ENCODE measurements around the gene KIF5B. TPM values are rescaled to one million over a fixed set of nuclear protein-coding genes. Genes with fewer than 3 reads are reported as not detected.
A peak's percentile ranks its signal among the peaks of the same experiment; 100 is the strongest.
"Not testable (repeated sequence)": the region's sequence is repeated elsewhere in the genome, so short reads cannot be mapped to it uniquely, and the experiment has no call there.

The KIF5B gene
- total and polyA plus RNA-seq, 3 experiments from 2014 or later = 26.1 to 98.5 (median 97.4) TPM

GRCh38 chr10:32002531-32002930 lies 53.7 kb downstream of the KIF5B start:
- Mint-ChIP-seq H3K27ac (peak overlapping the region in 6 of 8 donors; percentile 2 to 89 (median 68)), H3K9me3 (no peaks in the 10 kb centered on the region), H3K4me1 (peaks cover 5 to 10% (median 8%) of the 10 kb centered on the region in 3 donors), H3K4me3 (no peak overlapping the region), H3K27me3 (no peaks in the 10 kb centered on the region), H3K36me3 (peaks cover 0 to 4% (median 0%) of the 10 kb centered on the region in 3 donors)
- no peak for DNase-seq
- CTCF ChIA-PET = interaction anchor here (1.7 kb wide), 1 partner anchor 141 kb away, joined by 8 read pairs; no protein-coding TSS in a partner anchor
- Histone ChIP-seq H3K27me3 (ENCODE audit: insufficient read depth, low read length, poor library complexity, severe bottlenecking) (no peaks in the 10 kb centered on the region), H3K9me3 (ENCODE audit: low read length) (no peaks in the 10 kb centered on the region), H3K36me3 (ENCODE audit: insufficient read depth, low read length) (no peaks in the 10 kb centered on the region), H3K27ac (ENCODE audit: low read depth, low read length) (no peak overlapping the region), H3K4me1 (ENCODE audit: insufficient read depth, low read length) (no peaks in the 10 kb centered on the region), H3K4me3 (ENCODE audit: low read length) (no peak overlapping the region)
- POLR2A ChIA-PET = no interaction called here

GRCh38 chr10:32000937-32001336 lies 55.3 kb downstream of the KIF5B start:
- no peaks in the 10 kb centered on the region for H3K36me3 ChIP-seq (ENCODE audit: insufficient read depth, low read length)
- no peak overlapping the region for H3K4me3 ChIP-seq (ENCODE audit: low read length)
- Mint-ChIP-seq H3K27ac (peak overlapping the region in 1 of 8 donors; percentile 5), H3K4me3 (no peak overlapping the region), H3K36me3 (no peaks in the 10 kb centered on the region), H3K27me3 (no peaks in the 10 kb centered on the region), H3K4me1 (peaks cover 5 to 10% (median 6%) of the 10 kb centered on the region in 3 donors), H3K9me3 (no peaks in the 10 kb centered on the region)
- no peaks in the 10 kb centered on the region for H3K9me3 ChIP-seq (ENCODE audit: low read length)
- no peak for DNase-seq
- ChIA-PET CTCF (no interaction called here), POLR2A (no interaction called here)
- no peaks in the 10 kb centered on the region for H3K4me1 ChIP-seq (ENCODE audit: insufficient read depth, low read length)
- no peaks in the 10 kb centered on the region for H3K27me3 ChIP-seq (ENCODE audit: insufficient read depth, low read length, poor library complexity, severe bottlenecking)
- H3K27ac ChIP-seq (ENCODE audit: low read depth, low read length) = no peak overlapping the region

GRCh38 chr10:31999836-32000235 lies 56.4 kb downstream of the KIF5B start:
- peak overlapping the region in 1 of 8 donors; percentile 37 for H3K27ac Mint-ChIP-seq
- no peak for DNase-seq
- H3K9me3 ChIP-seq (ENCODE audit: low read length) = no peaks in the 10 kb centered on the region
- no peaks in the 10 kb centered on the region for H3K27me3 ChIP-seq (ENCODE audit: insufficient read depth, low read length, poor library complexity, severe bottlenecking)
- H3K36me3 ChIP-seq (ENCODE audit: insufficient read depth, low read length) = no peaks in the 10 kb centered on the region
- ChIA-PET CTCF (no interaction called here), POLR2A (no interaction called here)
- no peak overlapping the region for H3K4me3 ChIP-seq (ENCODE audit: low read length)
- H3K27ac ChIP-seq (ENCODE audit: low read depth, low read length) = no peak overlapping the region
- H3K4me3 Mint-ChIP-seq = no peak overlapping the region
- no peaks in the 10 kb centered on the region for H3K27me3 Mint-ChIP-seq
- H3K4me1 ChIP-seq (ENCODE audit: insufficient read depth, low read length) = no peaks in the 10 kb centered on the region
- H3K4me1 Mint-ChIP-seq = peaks cover 5 to 10% (median 6%) of the 10 kb centered on the region in 3 donors
- no peaks in the 10 kb centered on the region for H3K9me3 Mint-ChIP-seq
- H3K36me3 Mint-ChIP-seq = no peaks in the 10 kb centered on the region

GRCh38 chr10:31999070-31999660 lies 57.1 kb downstream of the KIF5B start:
- H3K27me3 Mint-ChIP-seq = peaks cover 0 to 1% of the 10 kb centered on the region in 2 donors
- no peak for DNase-seq
- Histone ChIP-seq H3K27ac (ENCODE audit: low read depth, low read length) (no peak overlapping the region), H3K36me3 (ENCODE audit: insufficient read depth, low read length) (no peaks in the 10 kb centered on the region), H3K4me3 (ENCODE audit: low read length) (no peak overlapping the region), H3K9me3 (ENCODE audit: low read length) (no peaks in the 10 kb centered on the region), H3K4me1 (ENCODE audit: insufficient read depth, low read length) (no peaks in the 10 kb centered on the region), H3K27me3 (ENCODE audit: insufficient read depth, low read length, poor library complexity, severe bottlenecking) (no peaks in the 10 kb centered on the region)
- no peak overlapping the region for H3K27ac Mint-ChIP-seq
- peaks cover 5 to 10% (median 6%) of the 10 kb centered on the region in 3 donors for H3K4me1 Mint-ChIP-seq
- CTCF ChIA-PET = no interaction called here
- POLR2A ChIA-PET = no interaction called here
- no peaks in the 10 kb centered on the region for H3K36me3 Mint-ChIP-seq
- no peak overlapping the region for H3K4me3 Mint-ChIP-seq
- H3K9me3 Mint-ChIP-seq = no peaks in the 10 kb centered on the region

GRCh38 chr10:31994926-31995325 lies 61.3 kb downstream of the KIF5B start:
- H3K36me3 Mint-ChIP-seq = no peaks in the 10 kb centered on the region
- H3K9me3 Mint-ChIP-seq = no peaks in the 10 kb centered on the region
- ChIA-PET CTCF (no interaction called here), POLR2A (no interaction called here)
- no peaks in the 10 kb centered on the region for H3K4me1 Mint-ChIP-seq
- DNase-seq = no peak
- H3K27ac ChIP-seq (ENCODE audit: low read depth, low read length) = no peak overlapping the region
- no peaks in the 10 kb centered on the region for H3K36me3 ChIP-seq (ENCODE audit: insufficient read depth, low read length)
- peak overlapping the region in 1 of 8 donors; percentile 8 for H3K27ac Mint-ChIP-seq
- no peak overlapping the region for H3K4me3 ChIP-seq (ENCODE audit: low read length)
- H3K4me1 ChIP-seq (ENCODE audit: insufficient read depth, low read length) = no peaks in the 10 kb centered on the region
- no peaks in the 10 kb centered on the region for H3K27me3 ChIP-seq (ENCODE audit: insufficient read depth, low read length, poor library complexity, severe bottlenecking)
- no peaks in the 10 kb centered on the region for H3K9me3 ChIP-seq (ENCODE audit: low read length)
- H3K4me3 Mint-ChIP-seq = no peak overlapping the region
- H3K27me3 Mint-ChIP-seq = peaks cover 0 to 1% of the 10 kb centered on the region in 2 donors

- Histone ChIP-seq H3K4me1 (ENCODE audit: insufficient read depth, low read length) (no peaks in the 10 kb centered on the region), H3K4me3 (ENCODE audit: low read length) (no peak overlapping the region), H3K36me3 (ENCODE audit: insufficient read depth, low read length) (no peaks in the 10 kb centered on the region), H3K27me3 (ENCODE audit: insufficient read depth, low read length, poor library complexity, severe bottlenecking) (no peaks in the 10 kb centered on the region), H3K9me3 (ENCODE audit: low read length) (no peaks in the 10 kb centered on the region), H3K27ac (ENCODE audit: low read depth, low read length) (no peak overlapping the region)
- Mint-ChIP-seq H3K27me3 (peaks cover 1 to 7% of the 10 kb centered on the region in 2 donors), H3K27ac (no peak overlapping the region), H3K4me3 (no peak overlapping the region), H3K9me3 (peaks cover 0 to 6% (median 0%) of the 10 kb centered on the region in 5 donors), H3K4me1 (no peaks in the 10 kb centered on the region), H3K36me3 (peaks cover 0 to 7% (median 0%) of the 10 kb centered on the region in 3 donors)
- CTCF ChIA-PET = no interaction called here
- DNase-seq = no peak
- POLR2A ChIA-PET = no interaction called here
Measured at GRCh38 chr10:31990937-31991336, 65.3 kb downstream of the KIF5B start.

- H3K27ac ChIP-seq (ENCODE audit: low read depth, low read length); H3K9me3 ChIP-seq (ENCODE audit: low read length); H3K4me1 Mint-ChIP-seq; DNase-seq; H3K27me3 Mint-ChIP-seq; H3K4me1 ChIP-seq (ENCODE audit: insufficient read depth, low read length); POLR2A ChIA-PET; H3K27ac Mint-ChIP-seq; CTCF ChIA-PET; H3K9me3 Mint-ChIP-seq; H3K36me3 Mint-ChIP-seq; H3K27me3 ChIP-seq (ENCODE audit: insufficient read depth, low read length, poor library complexity, severe bottlenecking); H3K4me3 ChIP-seq (ENCODE audit: low read length); H3K4me3 Mint-ChIP-seq; H3K36me3 ChIP-seq (ENCODE audit: insufficient read depth, low read length): not testable (repeated sequence)
Measured at GRCh38 chr10:31987786-31988185, 68.4 kb downstream of the KIF5B start.

GRCh38 chr10:31982111-31982510 lies 74.1 kb downstream of the KIF5B start:
- Histone ChIP-seq H3K36me3 (ENCODE audit: insufficient read depth, low read length) (no peaks in the 10 kb centered on the region), H3K9me3 (ENCODE audit: low read length) (no peaks in the 10 kb centered on the region), H3K27ac (ENCODE audit: low read depth, low read length) (no peak overlapping the region), H3K4me3 (ENCODE audit: low read length) (no peak overlapping the region), H3K4me1 (ENCODE audit: insufficient read depth, low read length) (peaks cover 12% of the 10 kb centered on the region), H3K27me3 (ENCODE audit: insufficient read depth, low read length, poor library complexity, severe bottlenecking) (no peaks in the 10 kb centered on the region)
- POLR2A ChIA-PET = no interaction called here
- H3K4me1 Mint-ChIP-seq = peaks cover 10% of the 10 kb centered on the region in 3 donors
- peaks cover 0 to 4% (median 2%) of the 10 kb centered on the region in 5 donors for H3K9me3 Mint-ChIP-seq
- peaks cover 0 to 3% (median 0%) of the 10 kb centered on the region in 3 donors for H3K36me3 Mint-ChIP-seq
- CTCF ChIA-PET = no interaction called here
- no peak overlapping the region for H3K27ac Mint-ChIP-seq
- H3K4me3 Mint-ChIP-seq = no peak overlapping the region
- peaks cover 8 to 14% of the 10 kb centered on the region in 2 donors for H3K27me3 Mint-ChIP-seq
- DNase-seq = no peak
